Subcutaneous adipose tissue (tissue), 4 donors: ENCODE data around the gene PLA2G15. TPM values are rescaled to one million over a fixed set of nuclear protein-coding genes. Genes with fewer than 3 reads are reported as not detected.

Experiments used
- CTCF ChIP-seq: fragments of 450-650 bp; IDR thresholded peaks from one replicate; pipeline ENCODE4 v1.5.1; 2016; ENCODE audit warnings: low read depth, mild to moderate bottlenecking, control low read depth, antibody characterized with exemption, moderate library complexity
- total RNA-seq, 4 donors: library from RNA; depleted of rRNA; stranded (reverse); fragments of >200 nt; gene quantifications; one replicate each; pipeline ENCODE4 v1.1.0, GENCODE V29; 2016

Gene PLA2G15
- total RNA-seq, 4 donors from 2014 or later: 16.3 to 62.4 (median 36.0) TPM

DNA sequence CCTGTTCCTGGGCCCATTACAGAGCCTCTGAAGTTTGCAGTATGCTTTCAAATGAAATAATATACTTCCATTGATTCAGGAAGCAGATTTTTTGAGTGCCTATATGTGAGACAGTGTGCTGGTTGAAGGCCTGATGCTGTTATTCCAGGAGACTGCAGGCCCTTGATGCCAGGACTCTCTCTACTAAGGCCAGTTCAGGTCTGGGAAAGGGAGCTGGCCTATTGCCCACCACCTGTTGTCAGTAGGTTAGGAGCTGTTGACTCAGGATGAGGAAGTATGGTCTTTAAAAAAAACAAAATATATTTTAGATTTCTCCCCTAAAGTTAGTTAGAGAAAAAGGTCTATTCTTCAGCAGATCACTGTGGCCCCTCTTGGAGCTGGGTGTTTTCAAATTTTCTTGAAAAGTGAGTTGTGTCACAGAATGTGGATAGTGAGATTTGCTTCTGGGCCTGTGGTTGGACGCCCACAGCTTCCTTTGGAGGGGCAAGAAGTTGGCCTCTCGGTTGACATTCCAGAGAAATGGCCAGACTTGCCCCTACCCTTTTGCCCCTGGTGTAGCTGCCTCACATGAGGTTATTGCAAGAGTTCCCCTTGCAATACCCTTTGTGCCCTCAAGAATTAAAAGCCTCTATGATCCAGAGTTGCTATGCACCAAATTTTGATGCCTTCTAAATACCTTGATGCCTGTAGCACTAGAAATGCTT is 17.2 kb upstream of the PLA2G15 start:
- no peak for TF ChIP-seq CTCF

DNA sequence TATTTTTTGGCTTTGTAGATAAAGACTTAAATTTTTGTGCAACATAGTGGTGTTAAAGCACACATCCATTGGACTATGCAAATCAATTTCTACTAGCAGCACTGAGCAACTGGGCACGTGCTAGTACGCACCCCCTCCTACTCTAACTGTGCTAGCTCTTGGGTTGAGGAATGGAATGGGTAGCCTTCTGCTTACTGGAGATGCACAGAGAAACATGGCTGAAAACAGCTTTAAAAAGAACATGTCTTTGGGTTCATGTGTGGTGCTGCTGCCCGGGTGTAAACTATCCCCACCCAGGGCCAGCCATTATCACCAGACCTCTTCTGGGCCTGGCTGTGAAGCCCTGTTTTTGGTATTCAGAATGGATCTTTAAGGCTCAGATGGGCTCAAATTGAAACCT is 16.5 kb upstream of the PLA2G15 start:
- TF ChIP-seq CTCF: no peak

DNA sequence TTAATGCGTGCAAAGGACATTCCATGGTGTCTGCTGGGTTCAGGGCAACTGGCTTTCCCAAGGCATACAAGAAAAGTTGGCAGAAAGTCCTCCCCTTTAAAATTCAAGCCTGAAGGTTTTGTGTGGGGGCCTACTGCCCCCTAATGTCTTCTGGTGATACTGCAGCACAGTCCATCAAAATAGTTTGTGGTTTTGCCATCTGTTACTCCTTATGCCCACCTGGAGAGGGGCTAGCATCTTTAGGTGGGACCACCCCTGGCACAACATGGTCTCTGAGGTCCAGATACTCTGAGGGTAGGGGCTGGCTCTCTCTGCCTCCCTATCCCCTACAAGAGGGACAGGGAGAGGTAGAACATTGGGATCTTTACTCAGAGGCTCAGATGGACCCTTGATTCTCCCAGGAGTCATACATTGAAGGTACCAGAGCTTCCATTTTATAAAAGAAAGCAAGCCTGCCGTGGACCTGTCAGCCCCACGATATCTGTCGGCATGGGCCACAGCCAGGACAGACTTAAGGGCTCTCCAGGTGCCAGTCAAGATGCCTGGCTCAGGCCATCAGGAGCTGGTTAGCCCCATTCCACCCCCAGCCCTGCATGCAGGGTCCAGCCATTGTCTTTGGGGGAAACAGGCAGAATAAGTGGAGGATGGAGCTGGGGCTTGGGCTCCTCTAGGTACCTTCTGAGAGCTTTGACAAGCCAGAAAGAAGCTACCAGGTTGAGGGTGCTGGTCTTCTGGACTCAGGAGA is 15.6 kb upstream of the PLA2G15 start:
- no peak for TF ChIP-seq CTCF

- no peak for TF ChIP-seq CTCF
Observed at GRCh38 chr16:68230176-68230571, 15.0 kb upstream of the PLA2G15 start.

GRCh38 chr16:68230956-68231355 is 14.2 kb upstream of the PLA2G15 start:
- TF ChIP-seq CTCF: no peak

- TF ChIP-seq CTCF: no peak
Observed at GRCh38 chr16:68231384-68232136, 13.6 kb upstream of the PLA2G15 start.

DNA sequence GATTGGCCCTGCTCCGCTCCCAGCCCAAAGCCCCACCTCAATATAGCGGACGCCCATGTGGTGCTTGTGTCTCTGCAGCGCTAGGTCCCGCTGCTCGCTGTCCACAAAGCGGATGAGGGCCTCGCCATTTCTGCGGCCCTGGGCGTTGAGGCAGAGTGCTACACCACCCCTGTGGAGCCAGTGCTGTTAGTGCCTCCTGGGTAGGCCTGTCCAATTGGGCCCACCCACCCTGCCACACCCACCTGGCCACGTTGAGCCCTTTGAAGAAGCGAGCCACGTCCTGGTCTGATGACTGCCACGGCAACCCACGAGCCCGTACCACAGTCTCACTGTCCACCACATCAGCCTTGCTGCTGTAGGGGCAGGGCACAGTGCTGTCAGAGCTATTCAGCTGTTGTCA is 12.8 kb upstream of the PLA2G15 start:
- TF ChIP-seq CTCF: no peak
